GM10266 (cell line): Measurements from ENCODE around the gene MLF2.

Experiments used
- DNase-seq: peaks from one replicate; pipeline ENCODE4 v3.0.0; 2012; ENCODE audit errors: extremely low spot score
- TF ChIP-seq, protein P1 (sequence below): IDR thresholded peaks from 2 replicates; pipeline ENCODE4 v1.5.1; 2012; ENCODE audit warnings: mild to moderate bottlenecking, low read depth; ENCODE audit not compliant: control insufficient read depth, insufficient read depth; ENCODE audit errors: missing control alignments

MLF2 gene

GRCh38 chr12:6767353-6768319, 14.7 kb upstream of the MLF2 start:
- TF ChIP-seq, protein P1, sequence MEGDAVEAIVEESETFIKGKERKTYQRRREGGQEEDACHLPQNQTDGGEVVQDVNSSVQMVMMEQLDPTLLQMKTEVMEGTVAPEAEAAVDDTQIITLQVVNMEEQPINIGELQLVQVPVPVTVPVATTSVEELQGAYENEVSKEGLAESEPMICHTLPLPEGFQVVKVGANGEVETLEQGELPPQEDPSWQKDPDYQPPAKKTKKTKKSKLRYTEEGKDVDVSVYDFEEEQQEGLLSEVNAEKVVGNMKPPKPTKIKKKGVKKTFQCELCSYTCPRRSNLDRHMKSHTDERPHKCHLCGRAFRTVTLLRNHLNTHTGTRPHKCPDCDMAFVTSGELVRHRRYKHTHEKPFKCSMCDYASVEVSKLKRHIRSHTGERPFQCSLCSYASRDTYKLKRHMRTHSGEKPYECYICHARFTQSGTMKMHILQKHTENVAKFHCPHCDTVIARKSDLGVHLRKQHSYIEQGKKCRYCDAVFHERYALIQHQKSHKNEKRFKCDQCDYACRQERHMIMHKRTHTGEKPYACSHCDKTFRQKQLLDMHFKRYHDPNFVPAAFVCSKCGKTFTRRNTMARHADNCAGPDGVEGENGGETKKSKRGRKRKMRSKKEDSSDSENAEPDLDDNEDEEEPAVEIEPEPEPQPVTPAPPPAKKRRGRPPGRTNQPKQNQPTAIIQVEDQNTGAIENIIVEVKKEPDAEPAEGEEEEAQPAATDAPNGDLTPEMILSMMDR, result no peak
- no peak for DNase-seq

DNA sequence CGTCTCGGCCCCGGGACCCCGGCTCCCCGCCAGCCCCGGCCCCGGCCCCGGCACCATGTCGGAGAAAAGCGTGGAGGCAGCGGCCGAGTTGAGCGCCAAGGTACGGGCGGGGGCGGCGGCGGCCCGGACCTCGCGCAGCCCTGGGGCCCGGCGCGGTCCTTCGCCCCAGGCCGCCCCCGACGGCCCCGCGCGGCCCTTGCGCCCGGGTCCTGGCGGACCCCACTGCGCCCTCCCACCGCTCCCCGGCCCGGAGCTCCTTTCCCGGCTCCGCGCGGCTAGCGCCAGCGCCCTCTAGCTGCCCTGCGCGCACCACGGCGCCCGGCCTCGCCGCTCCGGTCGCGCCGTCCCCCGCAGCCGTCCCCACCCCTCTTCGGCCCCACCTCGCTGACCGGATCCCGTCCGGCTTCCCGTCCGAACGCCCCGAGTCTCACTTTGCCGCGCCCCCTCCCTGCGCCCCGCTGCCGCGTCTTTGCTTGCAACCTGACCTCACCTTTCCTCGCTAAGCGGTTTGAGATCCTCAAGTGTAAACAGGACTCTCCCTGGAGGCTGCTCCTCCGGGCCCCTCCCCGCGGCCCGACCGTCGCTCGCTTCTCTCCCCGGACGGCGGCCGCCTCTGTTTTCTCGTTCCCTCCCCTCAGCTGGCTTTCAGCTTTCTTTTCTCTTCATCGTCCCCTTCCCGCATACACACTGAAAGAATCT, 13.9 kb upstream of the MLF2 start:
- TF ChIP-seq, protein P1, result peak; percentile 93
- peak; percentile 86 for DNase-seq

DNA sequence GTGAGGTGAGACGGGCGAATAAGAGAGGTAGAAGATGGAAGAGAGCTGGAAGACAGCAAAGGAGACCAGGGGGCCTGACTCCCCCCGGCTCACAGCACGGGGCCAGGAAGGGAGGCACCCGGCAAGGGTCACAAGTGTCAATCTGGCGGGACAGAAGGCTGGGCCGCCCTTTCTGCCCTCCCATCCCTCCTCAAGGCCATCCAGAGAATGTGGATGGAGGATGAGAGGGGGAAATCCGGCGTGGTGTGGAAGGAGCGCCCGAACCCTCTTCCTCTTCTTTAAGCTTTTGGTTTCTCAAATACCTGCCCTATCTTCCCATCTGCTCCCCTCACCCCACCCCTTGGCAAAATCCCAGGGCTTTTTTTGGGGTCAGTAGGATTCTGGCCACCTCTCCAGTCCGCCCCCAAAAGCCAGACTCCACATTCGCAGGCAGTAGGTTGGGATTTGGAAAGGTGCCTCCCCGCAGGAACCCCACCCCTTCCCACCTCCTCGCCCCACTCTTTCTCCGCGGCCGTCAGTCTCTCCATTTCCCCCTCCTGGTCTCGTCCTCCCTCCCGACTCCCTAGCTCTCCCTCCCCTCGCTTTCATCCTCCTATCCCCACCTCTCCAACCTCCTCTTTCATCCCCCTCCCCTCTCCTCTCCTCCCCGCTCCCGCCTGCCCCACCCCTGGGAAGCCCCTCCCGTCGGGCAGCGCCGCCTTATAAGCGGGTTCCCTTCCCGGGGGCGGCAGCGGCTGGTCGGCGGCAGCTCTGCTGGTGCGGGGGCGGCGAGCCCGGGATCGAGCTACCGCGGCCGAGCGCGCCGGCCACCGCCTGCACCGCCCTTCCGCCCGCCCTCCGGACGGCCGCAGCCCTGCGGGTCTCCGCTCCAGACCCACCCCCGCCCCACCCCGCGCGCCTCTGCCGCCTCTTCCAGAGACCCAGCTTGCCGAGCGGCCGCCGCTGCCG, 13.0 kb upstream of the MLF2 start, which contains the start of gene PTMS:
TSS of gene PTMS (plus strand) at position 730 of the 948 bp plus-strand sequence. CDS start 343 bp downstream, outside the sequence.
- peak; percentile 79 for DNase-seq
- TF ChIP-seq, protein P1, result no peak

DNA sequence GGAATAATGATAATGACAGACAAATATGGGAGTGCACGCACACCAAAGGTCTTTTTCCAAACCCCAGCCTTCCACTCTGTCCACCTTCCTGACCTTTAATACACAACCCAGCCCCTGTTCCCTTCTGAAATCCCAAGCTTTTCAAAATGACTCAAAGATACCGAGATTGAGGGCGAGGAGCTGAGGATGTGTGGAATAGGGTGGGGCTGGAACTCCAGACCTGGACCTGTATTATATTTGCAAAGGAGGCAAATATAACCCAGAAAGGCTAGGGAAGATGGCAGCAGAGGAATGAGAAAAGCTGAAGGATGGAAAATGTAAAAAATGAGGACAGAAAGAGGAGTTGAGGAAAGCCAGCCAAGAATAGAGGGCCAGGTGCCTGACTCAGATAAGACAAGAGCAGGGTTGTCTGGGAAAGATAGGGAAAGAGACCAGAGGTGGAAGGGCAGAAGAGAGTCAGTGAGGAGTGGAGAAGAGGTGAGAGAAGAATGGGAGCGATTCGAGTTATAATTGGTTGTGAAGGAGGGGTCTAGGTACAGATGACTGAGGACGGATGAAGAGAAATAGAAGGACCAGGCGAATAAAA, 12.2 kb upstream of the MLF2 start:
- TF ChIP-seq, protein P1, result no peak
- DNase-seq, result no peak

DNA sequence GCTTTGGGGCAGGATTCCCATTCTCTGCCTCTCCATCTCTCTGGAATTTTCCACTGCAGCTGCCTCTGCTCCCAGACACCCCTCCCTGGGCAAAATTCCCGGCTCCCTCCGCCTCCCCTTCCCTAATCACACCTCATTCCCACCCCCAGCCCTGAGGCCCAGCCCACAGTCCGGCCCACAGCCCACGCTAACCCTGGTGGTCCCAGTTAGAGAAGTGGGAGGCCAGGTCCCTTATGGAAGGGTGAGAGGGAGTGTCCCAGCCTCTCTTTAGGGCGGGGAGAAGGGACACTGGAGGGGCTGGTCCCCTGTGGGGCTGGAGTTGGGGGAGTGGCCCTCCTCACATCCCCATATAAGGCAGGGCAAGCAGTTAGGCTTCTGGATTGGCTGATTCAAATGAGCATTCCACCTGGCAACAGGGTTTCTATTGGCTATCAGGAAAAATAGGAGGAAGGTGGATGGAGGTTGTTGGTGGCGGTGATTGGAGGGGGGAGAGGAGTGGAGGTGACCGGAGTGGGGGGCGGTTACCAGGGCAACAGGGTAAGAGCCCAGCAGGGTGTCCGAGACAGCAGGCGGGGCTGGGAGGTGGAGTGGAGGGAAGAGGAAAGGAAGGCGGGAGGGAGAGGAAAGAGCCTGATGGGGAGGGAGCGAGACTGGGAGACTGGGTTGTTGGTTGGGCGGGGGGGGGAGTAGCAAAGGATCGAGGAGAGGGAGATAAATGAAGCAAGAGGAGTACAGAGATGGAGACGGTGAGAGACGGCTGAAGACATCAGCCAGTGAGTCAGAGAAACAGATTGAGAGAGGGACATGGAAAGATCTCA, 11.3 kb upstream of the MLF2 start:
- peak; percentile 97 for DNase-seq
- TF ChIP-seq, protein P1, result no peak

DNA sequence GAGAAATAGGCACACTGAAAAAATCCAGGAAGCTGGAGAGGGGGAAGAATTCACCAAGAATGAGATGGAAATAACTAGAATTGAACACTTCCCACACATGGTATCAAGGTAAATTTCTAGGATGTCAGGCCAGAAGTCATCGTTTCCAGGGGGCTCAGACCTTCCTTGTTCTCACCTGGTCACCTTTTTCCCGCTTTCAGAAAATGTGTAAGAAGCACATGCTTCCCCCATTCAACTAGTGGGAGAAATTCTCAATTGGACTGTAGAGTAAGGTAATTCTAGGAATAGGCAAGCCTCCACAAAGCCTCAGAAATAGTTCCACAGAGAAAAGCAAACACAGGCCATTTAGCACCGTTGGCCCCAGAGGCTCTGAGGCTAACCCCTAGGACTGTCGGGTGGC, 10.4 kb upstream of the MLF2 start:
- DNase-seq, result no peak
- TF ChIP-seq, protein P1, result no peak
